ENCODE measurements around the gene SMAD7.
A peak's percentile ranks its signal among the peaks of the same experiment; 100 is the strongest.

SMAD7 gene

GRCh38 chr18:48959921-48960920, 9.5 kb upstream of the SMAD7 start:
- DNase-seq = no peak

GRCh38 chr18:48959551-48959920, 8.8 kb upstream of the SMAD7 start:
- DNase-seq = no peak

DNA sequence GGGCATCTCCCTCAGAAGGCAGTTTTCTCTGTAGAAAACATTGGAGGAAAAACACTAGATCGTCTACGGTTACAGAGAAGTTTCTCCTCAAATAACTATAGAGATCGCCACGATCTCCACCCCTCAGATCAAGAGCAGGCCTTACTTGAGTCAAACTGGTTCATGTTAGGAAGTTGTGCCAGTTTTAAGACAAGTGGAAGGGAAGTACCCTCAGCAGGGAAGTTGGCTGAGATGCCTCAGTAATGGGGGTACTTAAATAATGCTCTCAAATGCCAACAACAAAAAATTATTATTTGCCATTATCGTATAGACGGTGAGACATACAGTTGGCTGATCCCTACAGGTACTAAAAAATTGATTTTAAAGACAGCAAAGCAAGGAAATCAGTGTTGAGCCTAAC, 8.2 kb upstream of the SMAD7 start:
- DNase-seq = no peak

- no peak for DNase-seq
These were observed 6.9 kb upstream of the SMAD7 start for GRCh38 chr18:48957616-48958015.

- DNase-seq = no peak
These were observed 6.4 kb upstream of the SMAD7 start for GRCh38 chr18:48957136-48957535.

DNA sequence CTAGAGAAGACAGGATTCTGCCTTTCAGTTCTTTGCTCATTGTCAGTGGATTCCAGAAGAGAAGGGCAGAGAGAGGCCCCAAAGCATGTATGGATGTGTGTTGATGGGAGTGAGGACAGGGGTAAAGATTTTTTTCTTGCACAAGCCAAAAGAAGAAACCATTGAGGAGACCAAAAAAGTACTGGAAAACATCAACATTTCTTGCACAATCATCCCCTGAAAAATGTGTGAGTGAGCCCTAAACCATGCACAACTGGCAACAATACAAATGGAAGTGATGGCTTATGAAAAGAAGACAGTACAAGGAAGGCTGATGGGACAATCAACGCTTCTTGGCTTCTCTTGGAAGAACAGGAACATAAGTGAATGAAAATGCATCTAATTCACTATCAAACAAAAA, 5.6 kb upstream of the SMAD7 start:
- DNase-seq = no peak

DNA sequence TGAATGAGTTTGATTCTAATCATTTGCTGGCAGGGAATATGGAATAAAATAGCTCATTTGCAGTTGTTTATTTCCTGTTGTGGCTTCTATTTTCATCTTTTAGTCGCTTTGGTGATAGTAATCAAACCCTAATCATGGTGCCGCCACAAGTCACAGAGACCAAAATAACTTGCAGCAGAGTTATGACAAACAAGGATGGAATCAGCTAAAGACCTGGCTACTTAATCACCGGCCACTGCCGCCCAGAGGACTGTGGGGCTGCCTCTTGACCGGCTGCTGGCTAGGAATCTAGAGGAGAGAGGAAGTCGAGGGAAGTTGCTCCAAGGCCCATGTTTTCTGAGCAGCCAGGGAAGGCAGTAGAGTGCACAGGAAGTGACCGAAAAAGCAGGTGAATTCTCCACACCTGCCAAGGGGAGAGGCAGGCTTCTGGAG, 5.1 kb upstream of the SMAD7 start:
- no peak for DNase-seq

DNA sequence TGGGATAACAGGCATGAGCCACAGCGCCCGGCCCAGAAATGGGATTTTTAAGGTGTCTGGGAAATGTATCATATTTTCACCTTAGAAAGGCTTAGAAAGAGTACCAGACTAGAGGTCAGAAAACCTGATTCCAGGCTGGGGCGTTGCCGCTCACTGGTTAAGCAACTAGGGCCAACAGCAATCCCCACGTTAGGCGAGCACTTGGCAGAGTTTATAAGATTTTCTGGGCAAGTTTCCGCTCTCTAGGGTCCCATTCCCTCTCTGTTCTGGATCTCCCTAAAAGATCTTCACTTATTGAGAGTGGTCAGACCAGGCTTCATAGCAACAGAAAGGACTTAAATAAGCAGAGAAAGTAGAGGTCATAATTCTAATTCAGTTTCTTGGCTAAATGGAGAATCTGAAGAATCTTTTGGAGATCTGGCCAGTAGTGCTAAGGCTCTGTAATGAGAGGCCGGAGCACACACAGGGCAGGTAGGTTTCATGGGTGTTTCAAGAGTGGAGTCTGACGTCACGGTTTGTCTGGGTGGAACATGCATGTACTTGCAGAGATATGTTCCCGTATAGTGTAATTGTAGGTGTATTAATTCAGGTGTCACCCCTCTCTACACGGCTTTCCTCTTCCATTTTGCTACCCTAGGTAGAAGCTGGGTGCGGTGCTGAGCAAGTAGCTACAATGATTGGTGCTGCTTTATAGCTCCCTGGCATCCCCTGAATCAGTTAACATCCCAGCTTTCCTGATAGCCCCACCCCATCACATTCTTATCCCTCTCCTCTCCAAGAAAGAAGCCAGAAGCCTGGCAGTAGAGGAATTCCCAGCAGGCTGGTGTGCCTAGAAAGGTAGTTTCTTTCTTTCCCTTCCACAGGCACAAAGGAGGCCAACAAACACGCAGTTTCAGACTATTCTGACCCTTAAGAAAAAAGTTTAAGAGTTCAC, 4.4 kb upstream of the SMAD7 start:
- DNase-seq = no peak

GRCh38 chr18:48953104-48953706, 2.4 kb upstream of the SMAD7 start:
- no peak for DNase-seq

- DNase-seq = peak; percentile 35
These were observed 1.7 kb upstream of the SMAD7 start for GRCh38 chr18:48952287-48953103.

GRCh38 chr18:48951448-48952286, 902 bp upstream of the SMAD7 start:
- DNase-seq = peak; percentile 70

DNA sequence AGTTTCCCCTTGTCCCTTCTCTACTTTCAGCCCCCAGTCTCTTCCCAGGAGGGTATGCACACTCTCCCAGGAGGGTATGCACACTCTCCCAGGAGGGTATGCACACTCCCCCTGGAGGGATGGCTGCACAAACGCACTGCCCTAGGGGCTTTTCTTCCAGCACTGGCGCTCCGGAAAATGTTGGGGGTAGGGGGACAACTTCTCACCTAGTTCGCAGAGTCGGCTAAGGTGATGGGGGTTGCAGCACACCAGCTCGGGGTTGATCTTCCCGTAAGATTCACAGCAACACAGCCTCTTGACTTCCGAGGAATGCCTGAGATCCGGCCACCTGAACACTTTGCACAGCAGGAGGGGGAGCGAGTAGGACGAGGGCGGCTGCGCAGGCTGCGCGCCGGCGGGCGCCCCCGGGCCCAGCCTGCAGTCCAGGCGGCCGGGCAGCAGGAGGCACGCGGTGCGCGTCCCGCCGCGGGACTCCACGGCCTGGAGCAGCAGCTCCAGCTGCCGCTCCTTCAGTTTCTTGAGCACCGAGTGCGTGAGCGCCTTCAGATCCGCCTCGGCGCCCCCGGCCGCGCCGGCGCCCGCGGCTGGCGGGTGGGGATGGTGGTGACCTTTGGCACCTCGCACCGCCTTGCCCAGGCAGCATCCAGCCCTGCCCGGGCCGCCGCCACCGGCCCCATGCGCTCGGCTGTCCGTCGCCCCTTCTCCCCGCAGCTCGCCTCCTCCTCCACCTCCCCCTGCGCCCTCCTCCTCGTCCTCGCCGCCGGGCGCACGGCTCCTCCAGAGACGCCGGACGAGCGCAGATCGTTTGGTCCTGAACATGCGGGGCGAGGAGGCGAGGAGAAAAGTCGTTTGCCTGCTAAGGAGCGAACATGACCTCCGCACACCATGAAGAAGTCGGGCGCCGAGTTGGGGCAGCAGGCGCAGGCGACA, 894 bp downstream of the SMAD7 start:
- peak; percentile 32 for DNase-seq

DNA sequence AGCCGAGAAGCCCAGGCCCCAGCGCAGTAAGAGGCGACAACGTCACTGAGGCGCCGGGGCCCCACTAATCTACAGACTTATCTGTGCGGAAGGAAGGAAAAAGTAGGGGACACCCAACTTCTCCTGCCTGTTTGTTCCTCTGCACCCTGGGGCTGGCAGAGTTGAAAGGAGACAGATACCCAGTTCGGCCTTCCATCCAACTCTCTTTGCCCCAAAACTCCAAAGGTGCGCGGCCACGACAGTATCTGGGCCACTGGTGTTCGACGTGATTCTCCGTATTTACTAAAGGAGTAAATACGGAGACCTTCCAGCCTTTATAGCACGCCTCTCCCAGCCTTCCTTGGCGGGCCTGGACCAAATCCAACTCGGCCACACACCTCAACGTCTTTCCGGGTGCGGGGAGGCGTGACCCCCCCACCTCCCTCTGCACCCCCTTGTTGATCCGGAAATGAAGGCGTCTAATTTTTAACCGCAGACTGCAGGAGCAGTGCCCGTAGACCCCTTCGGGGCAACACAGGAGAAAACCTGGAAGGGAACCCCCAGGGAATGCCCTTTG, 1.6 kb downstream of the SMAD7 start:
- DNase-seq = no peak

DNA sequence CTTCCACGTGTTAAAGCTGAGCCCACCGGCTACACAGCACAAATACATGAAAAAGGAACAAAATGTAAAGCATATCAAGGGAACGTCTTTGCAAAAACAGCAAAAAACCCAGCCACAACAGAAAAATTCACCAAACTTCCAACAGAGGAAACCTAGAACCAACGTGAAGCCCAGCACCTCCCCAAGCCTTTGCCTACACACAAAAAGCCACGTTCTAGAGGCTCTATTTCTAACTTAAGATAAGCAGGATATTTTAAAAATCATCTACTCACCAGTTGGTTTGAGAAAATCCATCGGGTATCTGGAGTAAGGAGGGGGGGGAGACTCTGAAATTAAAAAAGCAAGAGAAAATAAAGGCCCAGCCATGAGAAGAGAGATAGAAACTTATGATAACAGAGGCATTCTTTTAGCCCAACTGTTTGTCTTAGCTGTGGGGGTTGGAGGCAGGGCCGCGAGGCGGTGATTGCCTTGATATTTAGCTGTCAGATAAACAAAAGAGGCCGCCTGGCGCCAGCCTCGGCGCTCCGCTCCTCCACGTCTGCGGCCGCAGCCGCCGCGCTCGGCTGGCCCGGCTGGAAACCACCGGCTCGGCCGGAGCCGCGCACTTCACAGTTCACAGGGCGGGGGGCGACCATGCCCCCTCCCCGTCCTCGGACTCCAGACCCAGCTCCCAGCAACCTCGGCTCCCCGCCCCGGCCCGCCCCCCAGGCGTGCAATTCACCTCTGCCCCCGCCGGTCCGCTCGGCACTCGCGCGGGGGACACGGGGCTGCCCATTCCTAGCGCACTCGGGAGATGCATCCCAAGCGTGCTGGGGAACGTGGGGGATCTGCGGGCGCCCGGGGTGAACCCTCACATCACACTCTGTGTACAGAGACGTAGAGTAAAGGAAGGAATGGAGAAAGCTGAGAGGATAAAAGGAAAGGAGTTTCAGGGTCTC, 2.4 kb downstream of the SMAD7 start:
- DNase-seq = no peak

GRCh38 chr18:48947560-48947959, 3.2 kb downstream of the SMAD7 start:
- DNase-seq = no peak

DNA sequence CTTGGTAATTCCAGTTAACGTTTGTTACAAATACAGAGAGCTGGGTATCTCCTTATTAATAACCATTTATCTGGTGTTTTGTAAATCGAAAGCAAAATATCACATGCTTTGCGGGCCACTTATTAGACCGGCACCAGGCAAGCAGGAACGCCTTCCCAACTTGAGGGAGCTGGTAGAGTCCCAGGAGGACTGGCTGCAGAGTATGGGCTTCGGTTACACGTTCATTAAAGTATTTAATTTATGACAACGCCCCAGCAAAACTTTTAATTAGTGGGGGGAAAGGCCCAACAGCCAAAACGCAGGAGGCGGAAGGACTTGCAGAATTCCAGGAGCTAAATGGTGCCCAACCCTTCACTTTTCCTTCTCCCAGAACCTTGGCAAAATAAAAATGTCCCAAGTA, 3.7 kb downstream of the SMAD7 start:
- no peak for DNase-seq

DNA sequence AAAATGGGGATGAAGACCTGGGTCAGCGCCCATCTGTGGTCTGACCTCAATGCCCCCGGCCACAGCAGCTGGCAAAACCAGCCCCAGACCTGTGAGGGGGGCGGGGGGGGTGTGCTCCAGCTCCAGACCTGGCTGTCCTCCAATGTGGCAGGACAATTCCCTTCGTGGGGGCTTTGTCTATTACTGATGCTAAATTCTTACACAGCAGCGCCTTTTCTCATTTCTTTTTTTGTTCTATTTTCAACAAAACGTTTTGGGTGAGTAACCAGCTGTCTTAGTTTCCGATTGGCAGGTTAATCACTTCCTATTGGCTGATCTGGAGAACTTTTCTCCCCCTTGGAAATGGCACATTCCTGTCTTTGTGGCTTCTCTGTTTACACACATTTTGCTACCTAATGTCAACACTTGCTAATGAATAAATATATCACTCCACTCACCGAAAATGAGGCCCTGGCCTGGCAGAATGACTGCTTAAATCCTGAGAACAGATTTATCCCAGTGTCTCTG, 4.4 kb downstream of the SMAD7 start:
- DNase-seq = no peak

- no peak for DNase-seq
These were observed 4.9 kb downstream of the SMAD7 start for GRCh38 chr18:48945953-48946217.

DNA sequence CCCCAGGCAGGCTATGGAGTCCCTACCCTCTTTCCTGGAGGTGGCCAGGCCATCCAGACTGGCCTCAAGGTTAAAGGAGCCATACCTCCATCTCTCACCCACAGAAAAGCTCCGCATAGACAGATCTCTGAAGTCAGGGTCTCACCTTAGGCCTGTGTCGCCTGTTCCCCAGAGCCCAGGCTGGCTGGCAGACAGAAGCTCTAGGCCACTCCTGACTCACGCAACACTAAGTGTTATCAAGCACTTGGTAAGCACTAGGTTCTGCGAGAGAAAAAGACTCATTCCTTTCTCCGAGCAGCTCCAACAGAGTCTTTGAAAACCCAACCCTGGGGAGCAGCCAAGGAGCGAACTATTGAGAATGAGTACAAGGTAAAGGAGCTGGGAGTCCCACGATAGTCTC, 6.1 kb downstream of the SMAD7 start:
- no peak for DNase-seq

All from stimulated activated CD4-positive, alpha-beta T cell treated with anti-CD3 and anti-CD28 coated beads, Interleukin-1b, Interleukin-23, amount 100 ng/mL, for 48 hours (primary cell).